A172 (cell line): Measurements from ENCODE around the gene MYO16. TPM values are rescaled to one million over a fixed set of nuclear protein-coding genes. Genes with fewer than 3 reads are reported as not detected.
A peak's percentile ranks its signal among the peaks of the same experiment; 100 is the strongest.
"Not testable (repeated sequence)": the region's sequence is repeated elsewhere in the genome, so short reads cannot be mapped to it uniquely, and the experiment has no call there.

Experiments used
- DNase-seq: peaks from one replicate; pipeline ENCODE4 v3.0.0-alpha.2; 2015; ENCODE audit warnings: low spot score
- total RNA-seq: library from RNA; depleted of rRNA; stranded (reverse); fragments of >200 nt; shearing (Covaris generic); gene quantifications from 2 replicates; pipeline ENCODE4 v1.2.3, GENCODE V29; 2014

MYO16 gene
- total RNA-seq, 1 experiment from 2014 or later, result not detected

GRCh38 chr13:108974686-108975085, 345.3 kb downstream of the MYO16 start:
- DNase-seq, result no peak

DNA sequence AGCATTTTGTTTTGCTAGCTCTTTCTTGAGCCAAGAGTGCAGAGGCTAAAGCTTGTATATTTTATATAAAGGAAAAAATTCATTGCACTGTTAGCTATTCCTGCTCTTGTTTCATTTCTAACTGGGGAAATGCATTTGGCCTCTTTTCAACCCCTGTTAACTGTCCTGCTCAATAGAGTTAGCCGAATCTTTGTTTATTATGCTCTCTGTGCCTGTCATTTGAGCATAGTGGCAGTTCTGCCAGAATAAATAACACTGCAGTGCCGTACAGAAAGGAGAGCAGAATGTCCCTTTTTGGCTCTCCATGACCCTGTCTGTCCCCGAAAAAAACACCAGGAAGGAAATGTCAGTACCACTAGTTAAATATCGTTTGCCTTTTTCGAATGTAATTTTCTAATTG, 350.8 kb downstream of the MYO16 start:
- no peak for DNase-seq

DNA sequence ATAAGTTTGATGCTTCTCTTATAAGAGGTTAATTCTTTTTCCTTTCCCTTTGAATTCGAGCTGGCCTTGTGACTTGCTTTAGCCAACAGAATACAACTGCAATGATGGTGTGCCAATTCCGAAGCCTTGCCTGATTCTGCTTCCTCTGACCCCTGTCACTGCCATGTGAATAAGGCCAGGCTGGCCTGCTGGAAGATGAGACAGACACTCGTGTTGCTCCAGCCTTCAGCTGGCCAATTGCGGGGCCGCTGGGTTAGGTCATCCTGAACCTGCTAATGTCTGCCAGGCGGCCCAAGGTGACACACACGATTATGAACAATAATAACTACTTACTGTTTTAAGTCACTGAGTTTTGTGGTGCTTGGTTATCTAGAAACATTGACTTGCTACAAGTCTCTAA, 352.0 kb downstream of the MYO16 start:
- no peak for DNase-seq

DNA sequence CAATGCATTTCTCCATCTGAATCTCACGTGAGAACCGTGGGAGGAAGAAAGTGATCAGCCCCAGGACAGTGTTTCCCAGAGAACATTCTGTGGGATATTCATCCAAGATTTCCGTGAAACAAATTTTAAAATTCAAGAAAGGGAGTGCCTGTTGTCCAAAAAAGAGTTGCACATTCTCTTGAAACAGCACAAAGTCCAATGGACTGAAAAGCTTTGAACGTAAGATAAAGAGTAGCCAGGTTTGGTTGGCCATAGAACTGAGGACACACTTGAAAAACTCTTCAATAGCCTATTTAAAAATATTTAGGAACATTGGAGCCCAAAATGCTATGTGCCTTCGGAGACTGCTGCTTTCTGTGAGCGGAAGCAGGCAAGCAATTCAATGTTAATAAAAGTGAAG, 353.9 kb downstream of the MYO16 start:
- DNase-seq, result no peak

- DNase-seq, result no peak
Measured at GRCh38 chr13:108984251-108984920, 355.0 kb downstream of the MYO16 start.

DNA sequence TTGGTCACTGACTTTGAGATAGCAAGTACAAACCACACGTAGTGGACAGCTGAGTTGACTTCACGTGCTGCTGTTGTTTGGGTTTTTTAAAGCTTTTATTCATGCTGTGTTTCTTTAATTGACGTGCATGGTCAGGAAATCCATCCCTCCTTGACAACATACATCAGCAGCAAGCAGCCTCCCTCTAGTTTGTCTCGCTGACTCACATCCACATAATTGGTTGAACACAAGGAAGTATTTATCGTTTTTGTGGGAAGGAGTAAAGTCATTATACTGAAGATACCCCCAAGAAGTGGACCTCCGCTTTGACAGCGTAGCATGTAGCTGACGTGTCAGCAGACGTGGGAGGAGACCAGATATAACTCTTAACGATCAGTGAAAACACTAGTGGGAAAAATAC, 355.8 kb downstream of the MYO16 start:
- peak; percentile 23 for DNase-seq

- no peak for DNase-seq
Measured at GRCh38 chr13:108987517-108987916, 358.1 kb downstream of the MYO16 start.

GRCh38 chr13:108987944-108988343, 358.5 kb downstream of the MYO16 start:
- DNase-seq, result no peak

GRCh38 chr13:108991416-108991815, 362.0 kb downstream of the MYO16 start:
- DNase-seq, result not testable (repeated sequence)

GRCh38 chr13:108993346-108993745, 363.9 kb downstream of the MYO16 start:
- peak; percentile 5 for DNase-seq

GRCh38 chr13:108996430-108996829, 367.0 kb downstream of the MYO16 start:
- DNase-seq, result no peak

GRCh38 chr13:109000207-109000606, 370.8 kb downstream of the MYO16 start:
- DNase-seq, result no peak

DNA sequence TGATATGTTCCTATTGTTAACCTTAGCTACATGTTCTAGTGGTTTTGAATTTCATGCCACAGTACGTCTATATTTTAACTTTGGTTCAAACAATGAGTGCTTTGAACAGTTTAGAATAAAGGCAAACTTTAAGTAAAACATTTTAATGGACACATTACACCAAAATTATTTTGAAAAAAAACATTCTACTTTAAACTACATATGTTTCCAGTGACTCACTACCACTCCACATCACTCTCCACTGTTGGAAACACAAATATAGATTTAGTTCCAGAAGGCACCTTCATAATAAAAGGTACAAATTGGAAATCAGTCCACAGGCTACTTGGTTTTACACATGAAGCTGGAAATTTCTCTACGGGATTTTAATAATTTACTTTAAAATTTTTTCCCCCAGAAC, 373.5 kb downstream of the MYO16 start:
- no peak for DNase-seq

DNA sequence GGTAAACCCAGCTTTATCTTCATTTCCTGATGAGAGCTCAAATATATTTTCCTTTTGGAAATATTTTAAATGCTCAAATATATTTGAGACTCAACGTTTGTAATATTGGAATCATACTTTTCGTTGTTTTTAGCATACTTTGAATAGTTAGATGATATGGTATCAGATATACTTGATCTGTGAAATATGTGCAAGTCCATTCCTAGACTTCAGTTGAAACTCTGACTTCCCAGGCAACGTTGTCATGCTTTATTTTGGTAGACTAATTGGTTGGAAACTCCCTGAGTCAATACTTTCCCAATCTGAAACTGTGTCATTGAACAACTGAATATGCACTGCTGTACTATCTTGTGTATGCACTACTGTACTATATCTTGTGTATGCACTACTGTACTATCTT, 378.5 kb downstream of the MYO16 start:
- no peak for DNase-seq

DNA sequence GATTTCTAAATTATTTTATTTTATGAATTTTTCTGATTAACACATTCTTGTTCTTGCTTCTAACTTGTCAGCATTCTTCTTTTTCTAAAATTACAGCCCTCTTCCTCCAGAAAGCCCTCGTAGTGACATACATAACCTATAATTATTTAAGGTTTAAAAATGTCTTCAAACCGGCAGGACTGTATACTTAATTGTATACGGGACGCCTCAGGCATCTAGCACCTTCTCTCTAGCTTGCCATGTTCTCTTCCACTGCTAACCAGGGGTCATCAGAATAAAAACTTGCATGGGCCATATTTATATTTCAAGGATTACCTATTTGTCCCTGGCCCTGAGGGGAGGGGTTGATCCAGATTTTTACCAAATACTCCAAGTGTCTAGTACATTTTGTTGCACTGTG, 380.3 kb downstream of the MYO16 start:
- DNase-seq, result no peak

DNA sequence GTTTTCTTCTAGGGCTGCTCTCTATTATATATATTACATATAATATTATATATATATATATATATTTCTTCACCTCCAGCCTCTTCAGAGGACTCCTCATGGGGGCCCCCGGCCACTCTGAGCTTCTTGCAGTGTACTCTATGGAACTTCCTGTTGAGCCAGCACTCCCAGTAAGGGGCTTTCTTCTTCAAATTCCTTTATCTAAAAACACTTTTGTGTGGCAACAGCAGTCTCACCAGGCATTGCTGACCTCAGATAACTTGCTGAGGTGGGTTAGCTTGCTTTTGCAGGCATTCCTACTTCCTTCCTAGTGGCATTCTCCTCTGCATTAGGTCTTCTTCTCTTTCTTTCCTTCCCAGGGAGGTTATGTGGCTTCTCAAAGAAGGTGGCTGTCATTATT, 381.5 kb downstream of the MYO16 start:
- no peak for DNase-seq

- DNase-seq, result no peak
Measured at GRCh38 chr13:109012115-109012514, 382.7 kb downstream of the MYO16 start.

- no peak for DNase-seq
Measured at GRCh38 chr13:109021558-109021957, 392.1 kb downstream of the MYO16 start.

DNA sequence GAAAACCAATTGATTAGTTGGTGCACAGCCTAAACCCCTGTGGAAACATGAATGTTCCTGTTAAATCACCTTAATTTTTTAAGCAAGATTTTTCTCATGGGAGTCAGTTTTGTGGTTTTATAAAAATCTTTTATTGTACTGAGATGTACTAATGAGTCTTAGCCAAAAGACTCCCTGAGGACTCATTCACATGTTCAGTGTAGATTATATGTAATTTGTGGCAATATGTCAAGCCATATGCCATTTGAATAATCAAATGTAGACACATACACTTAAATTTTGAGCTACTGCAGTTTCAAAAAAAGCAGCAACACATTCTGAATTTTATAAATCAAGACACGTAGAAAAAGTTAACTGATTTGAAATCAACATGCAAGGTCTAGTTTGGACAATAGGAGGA, 395.2 kb downstream of the MYO16 start:
- DNase-seq, result no peak

DNA sequence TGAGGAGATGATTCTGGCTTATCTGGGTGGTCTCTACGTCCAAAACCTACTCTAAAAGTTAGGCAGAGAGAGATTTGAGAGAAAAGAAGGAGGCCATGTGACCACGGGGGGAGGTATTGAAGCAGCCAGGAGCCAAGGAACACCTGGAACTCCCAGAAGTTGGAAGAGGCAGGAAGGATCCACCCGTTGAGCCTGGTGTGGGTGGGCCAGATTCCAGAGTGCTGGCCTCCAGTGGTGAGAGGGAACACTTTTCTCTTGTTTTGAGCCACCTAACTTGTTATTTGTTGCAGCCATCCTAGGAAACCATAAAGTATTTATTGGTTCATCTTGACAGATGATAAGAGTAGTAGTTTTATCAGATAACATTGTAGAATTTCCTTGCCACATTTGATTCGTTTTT, 396.9 kb downstream of the MYO16 start:
- no peak for DNase-seq

DNA sequence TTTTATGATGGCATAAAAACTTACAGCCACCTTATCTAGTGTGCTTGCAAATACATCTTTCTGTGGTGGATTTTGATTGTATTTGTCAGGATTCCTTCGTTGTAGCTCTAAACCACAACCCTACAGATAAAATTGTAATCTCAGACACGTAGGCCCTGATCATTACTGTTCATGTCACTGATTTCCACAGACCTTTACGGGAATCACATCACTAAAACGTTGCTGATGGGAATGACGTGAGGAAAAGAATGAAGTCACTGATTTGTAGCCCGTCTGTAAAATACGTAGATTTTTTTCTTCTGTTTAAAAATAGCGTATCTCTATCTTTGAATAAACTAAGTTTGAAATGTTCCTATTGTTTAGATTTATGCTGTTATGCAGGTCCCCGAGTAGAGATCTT, 399.2 kb downstream of the MYO16 start:
- DNase-seq, result no peak

GRCh38 chr13:109033090-109033489, 403.7 kb downstream of the MYO16 start:
- DNase-seq, result no peak

DNA sequence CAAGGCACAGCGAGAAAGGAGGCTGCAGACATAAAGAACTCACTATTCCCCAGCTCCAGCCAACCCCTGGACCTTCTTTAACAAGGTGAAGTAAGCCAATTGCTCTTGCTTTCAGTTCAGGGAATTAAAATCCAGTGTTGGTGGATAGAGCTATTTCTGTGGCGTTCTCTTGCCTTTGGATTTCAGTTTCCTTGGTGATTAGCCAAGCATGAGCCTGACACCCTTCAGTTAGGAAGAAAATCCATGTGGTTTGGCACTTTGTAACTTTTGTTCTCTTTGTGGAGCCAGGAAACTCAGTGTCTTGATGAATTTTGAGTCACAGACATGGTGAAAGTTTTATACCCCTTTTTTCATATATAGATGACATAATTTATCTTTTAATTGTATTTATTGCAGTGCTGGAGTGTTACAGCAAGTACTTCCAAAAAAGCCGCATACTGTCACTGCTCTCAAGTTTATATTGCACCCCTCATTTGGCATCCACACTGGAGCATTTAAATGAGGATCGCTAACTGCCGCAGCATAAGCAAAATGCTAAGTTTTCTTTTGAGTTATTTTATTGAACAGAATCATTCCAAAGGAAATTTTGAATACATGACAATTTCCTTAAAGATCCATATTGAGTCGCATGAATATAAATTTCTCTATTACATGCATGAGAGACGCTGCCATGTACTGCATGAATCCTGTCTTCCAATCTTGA, 406.8 kb downstream of the MYO16 start:
- no peak for DNase-seq

GRCh38 chr13:109043636-109044035, 414.2 kb downstream of the MYO16 start:
- no peak for DNase-seq
